LHCN-M2 (cell line): ENCODE results near the gene PRPF40A. TPM values are rescaled to one million over a fixed set of nuclear protein-coding genes. Genes with fewer than 3 reads are reported as not detected.
A peak's percentile ranks its signal among the peaks of the same experiment; 100 is the strongest.

Experiments
- DNase-seq: peaks from one replicate; pipeline ENCODE4 v3.0.0-alpha.2; 2012; ENCODE audit warnings: low read depth
- total RNA-seq: library from RNA; depleted of rRNA; stranded (reverse); fragments of >200 nt; gene quantifications from 2 replicates; pipeline ENCODE4 v1.2.3, GENCODE V29; 2014; rRNA removed

The PRPF40A gene
- total RNA-seq, 1 experiment from 2014 or later, result 133 TPM

DNA sequence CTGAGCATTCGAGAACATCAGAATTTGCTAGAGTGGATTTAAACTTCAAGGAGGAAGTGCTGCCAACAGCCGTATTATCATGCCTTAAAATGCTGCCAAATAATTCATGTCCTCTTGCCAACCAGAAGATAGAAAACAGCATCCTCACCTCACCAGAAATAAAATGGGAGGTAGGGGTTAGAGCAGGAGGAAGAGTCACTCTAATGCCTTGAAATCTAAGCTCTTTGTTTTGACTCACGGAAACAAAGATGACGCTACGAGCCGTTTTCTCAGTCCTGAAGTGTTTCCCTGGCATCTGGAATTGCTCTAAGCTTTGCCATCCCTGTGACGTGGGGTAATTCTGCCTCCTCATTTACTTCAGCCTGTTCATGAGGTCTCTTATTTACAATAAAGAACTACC is 97.1 kb downstream of the PRPF40A start:
- no peak for DNase-seq

DNA sequence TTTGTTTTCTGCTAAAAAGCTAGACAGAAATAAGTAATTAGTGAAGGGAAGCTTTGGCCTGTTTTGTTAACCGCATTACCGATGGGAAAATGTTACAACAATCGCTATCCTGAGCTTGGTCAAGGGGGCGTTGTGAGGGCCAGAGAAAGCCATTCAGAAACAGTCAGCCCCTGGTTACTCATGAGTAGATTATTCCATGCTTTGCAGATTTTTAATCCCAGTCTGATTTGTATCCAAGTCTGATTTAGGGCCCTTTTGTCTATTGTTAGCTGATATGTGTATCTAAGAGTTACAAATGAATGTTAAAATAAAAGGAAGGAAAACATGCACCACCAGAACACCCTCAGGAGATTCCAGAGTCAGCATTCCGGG is 99.1 kb downstream of the PRPF40A start:
- DNase-seq, result no peak

DNA sequence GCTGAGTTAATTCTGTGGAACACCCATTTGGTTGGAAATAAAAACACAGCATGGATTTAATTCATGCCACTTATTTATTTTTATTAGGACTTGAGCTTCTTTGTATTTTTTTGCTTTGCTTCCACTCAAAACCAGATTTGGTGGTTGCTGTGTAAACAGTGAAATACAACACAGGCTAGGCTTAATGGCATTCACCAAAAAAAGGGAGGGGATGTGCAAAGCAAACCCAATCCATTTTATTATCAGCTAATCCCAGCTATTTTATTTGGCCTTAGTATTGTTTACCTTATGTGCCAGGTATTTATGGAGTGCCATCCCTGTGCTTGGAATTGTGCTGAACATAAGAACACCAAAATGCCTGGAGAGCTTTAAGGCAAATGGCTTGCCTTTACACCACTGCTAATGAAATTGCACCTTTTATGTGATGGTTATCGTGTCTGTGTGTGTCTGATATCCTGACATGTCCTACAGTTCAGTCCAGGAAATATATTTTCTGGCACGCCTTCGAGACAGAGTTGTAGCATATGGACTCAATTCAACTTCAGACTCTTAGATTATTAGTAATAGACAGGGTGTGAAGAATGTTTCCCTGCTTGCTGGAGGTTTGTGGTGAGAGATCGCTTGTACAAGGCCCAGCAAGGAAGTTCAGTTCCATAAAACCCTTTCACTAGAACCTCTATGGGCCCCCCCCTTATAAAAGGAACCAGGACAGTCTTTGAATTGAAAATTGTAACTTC is 99.6 kb downstream of the PRPF40A start:
- DNase-seq, result no peak

DNA sequence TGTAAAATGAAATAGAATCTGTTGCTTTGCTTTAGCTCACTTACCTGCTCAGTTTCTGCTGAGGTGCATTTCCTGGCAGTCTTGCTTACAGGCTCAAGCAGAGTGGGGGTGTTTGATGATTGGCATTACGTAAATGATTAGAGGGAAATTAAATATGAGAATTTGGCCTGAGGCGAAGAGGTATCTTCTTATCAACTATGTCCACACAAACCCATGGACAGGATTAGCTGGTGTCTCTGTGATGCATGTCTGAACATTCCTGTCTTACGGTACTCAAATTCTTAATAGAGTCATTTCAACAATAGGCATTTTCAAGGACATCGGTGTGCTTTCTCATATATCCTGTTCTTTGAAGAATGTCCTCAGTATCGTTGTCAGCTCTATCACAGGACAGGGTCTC is 102.1 kb downstream of the PRPF40A start:
- DNase-seq, result no peak

DNA sequence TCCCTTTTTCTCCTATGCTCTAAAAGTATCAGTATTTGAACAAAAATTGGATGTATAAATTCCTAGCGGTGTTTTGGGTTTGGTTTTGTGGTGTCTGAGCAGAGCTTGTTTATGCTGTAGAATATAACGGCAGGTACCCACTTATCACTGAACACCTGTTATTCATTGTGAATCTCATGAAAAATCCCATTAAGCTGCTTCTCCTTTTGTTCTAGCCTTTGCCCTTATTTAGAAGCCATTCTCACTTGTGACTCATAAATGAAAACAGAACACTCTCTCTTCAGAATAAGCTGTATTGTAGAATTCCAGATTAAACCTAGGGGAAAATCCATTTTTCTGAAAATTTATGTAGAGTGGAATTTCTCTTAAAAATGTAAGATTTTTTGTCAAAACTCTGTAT is 104.0 kb downstream of the PRPF40A start:
- peak; percentile 55 for DNase-seq

DNA sequence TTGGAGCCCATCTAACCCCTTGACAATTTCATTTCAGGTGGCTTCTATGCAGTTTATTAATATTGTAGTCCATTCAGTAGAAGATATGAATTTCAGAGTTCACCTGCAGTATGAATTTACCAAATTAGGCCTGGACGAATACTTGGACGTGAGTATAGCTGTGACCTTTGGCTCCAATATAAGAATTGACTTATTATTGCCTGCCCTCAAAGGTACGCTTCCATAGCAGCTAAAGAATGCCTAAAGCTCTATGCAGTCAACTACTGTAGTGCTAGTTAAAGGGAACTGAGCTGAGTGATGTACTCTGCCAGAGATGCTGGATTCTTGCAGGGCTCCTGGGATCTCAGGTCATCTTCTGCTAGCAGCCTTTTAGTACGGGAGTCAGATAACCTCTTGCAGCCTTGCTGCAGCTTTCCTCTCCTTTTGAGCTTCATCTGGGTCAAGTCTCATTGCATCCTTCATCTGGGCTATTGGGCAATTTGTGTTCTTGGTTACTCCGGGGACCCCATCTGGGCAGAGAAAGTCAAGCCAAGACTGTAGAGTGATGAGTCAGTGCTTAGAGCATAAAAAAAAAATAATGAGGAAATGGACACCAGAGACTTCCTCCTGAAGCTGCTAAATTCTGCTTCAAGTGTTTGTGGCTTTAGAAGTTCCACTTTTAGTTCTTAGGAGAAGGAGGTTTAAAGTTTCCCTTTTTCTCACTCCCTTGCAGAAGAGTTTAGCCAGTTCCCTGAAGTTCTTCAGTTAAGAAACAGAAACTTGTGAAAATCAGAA is 105.6 kb downstream of the PRPF40A start:
- peak; percentile 87 for DNase-seq

DNA sequence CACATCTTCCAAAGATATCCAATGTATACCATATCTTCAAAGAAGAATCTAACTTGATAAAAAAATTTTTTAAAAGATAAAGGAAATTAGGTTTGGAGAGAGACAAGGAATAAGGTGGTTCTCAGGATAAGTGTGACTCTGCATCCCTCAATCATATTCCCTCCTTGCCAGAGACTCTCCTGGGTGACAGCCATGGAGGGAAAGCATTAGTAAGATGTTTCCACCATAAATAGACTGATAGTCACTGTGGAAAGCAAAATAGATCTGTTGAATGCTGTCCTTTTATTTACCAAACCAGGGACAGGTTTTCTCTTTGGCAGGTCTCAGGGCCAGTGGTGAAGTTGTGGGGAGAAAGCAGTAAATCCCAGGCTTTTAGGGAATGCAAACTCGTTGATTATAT is 107.6 kb downstream of the PRPF40A start:
- DNase-seq, result no peak

DNA sequence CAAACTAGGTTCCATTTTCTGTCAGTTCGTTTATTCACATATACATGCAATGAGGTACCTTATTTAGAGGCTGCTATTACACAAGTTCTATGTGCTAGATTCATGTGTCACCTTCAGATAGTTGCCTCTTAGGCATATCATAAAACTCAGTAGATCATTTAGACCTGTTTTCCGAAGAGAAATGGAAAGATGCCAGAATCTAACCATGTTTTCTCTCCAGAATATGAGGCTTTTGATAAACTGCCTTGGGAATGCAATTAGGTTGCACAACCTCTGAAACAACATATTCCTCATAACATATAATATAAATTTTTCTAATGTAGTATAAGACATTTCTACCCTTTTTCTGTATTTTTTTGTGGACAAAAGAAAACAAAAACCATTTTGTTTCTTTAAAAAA is 108.1 kb downstream of the PRPF40A start:
- no peak for DNase-seq

DNA sequence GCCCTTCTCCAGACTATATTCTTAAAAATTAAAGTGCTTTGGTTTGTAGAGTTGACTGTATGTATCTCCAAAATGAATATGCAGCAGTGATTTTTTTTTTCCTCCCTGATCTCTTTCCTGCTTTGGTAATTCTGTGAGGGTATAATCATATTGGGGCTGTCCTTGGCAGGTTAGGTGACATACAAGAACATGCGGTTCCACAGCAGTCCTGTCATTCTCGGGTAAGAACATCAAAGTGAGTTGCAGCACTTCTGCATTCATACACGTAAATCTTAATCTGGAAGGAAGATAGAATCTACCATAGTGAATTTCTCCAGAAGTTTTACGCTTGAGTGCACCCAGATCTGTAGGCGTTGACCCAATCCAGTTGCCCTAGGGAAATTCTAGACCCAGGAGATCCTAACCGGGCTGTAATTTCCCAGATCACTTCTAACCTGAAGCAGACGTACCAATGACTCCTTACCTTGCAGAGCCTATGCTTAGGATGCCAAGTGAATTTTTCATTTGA is 109.4 kb downstream of the PRPF40A start:
- DNase-seq, result no peak

DNA sequence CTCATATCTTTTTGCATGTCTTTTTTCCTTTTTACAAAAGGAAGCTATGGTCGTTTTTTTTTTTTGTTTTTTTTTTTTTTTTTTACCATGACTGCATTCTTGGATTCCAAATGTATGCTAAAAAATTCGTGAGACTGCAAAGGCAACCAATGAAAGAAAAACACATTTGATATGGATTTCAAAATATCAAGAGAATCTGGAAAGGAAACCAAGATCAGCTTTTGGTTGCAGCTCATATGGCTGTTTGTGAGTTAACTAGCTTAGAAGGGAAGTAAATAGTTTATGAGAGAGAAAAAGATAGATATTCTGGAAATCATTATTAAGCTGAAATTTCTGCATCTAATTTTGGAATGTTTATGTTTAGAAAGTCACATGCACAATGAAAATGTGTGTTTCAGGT is 110.3 kb downstream of the PRPF40A start:
- no peak for DNase-seq

DNA sequence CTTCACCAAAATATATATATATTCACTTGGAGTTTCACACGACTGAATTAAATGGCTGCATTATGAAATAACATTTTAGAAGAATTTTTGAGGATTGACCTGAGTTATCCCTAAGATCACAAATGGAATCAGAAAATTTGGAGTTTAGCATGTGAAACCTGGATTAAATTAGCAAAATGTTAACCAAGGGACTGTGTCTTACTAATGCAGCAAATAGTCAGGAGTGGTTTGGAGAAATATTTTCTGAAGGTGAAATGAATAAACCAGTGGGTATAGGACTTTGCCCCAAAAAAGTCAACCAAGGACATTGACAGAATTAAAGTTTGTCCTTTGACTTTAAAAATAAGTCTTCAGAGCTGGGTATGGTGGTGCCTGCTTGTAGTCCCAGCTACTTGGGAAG is 111.2 kb downstream of the PRPF40A start:
- DNase-seq, result no peak

- no peak for DNase-seq
These were observed 114.1 kb downstream of the PRPF40A start for GRCh38 chr2:152603166-152603565.

DNA sequence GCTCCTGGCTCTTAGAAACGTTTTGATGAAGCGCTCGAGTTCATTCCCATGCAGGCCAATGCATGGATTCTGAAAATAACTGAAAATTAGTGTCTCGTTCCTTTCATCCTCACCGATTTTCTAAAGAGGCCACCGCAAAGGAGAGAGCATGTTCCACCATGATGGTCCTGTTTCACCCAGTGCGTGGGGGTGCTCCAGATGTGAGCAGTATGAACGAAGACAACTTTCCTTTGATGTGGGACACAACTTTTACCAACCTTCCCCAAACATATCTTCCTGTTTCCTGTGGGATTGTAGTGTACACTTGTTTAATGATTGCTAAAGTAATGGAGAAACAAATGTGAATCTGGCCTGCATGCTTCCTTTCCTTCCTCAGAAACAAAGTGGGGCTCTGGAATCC is 114.5 kb downstream of the PRPF40A start:
- no peak for DNase-seq

Other genes starting within 250 kb of the PRPF40A start
- gene ARL6IP6, start 1.2 kb upstream of the PRPF40A start, total RNA-seq, result 40.5 and 51.7 TPM in 2 replicates